Nephron (organoid): ENCODE results near the gene CRADD.

Experiments used
- H3K27ac Mint-ChIP-seq, 3 experiments: 2 replicates each; pipeline ENCODE4 v1.8.0; 2020; ENCODE audit warnings: mixed read lengths in 3 of 3, mild to moderate bottlenecking in 2 of 3, moderate library complexity in 1 of 3
- H3K27me3 Mint-ChIP-seq: 2 replicates; pipeline ENCODE4 v1.8.0; 2021; ENCODE audit warnings: low read depth, mild to moderate bottlenecking, moderate library complexity, mixed read lengths
- H3K36me3 Mint-ChIP-seq: 2 replicates; pipeline ENCODE4 v1.8.0; 2020; ENCODE audit warnings: low read depth, mixed read lengths
- H3K4me1 Mint-ChIP-seq: 2 replicates; pipeline ENCODE4 v1.8.0; 2020; ENCODE audit warnings: mixed read lengths
- H3K4me3 Mint-ChIP-seq, 3 experiments: 2 replicates each; pipeline ENCODE4 v1.8.0; 2020; ENCODE audit warnings: mild to moderate bottlenecking in 3 of 3, mixed read lengths in 3 of 3, moderate library complexity in 2 of 3
- H3K9me3 Mint-ChIP-seq: 2 replicates; pipeline ENCODE4 v1.8.0; 2020; ENCODE audit warnings: mixed read lengths
- CTCF ChIP-seq, 3 experiments: fragments of 200-600 bp; sonication (generic); IDR thresholded peaks; one replicate each; pipeline ENCODE4 v1.5.0; 2021; ENCODE audit warnings: antibody characterized with exemption in 3 of 3; ENCODE audit not compliant: unreplicated experiment in 3 of 3

Gene CRADD

DNA sequence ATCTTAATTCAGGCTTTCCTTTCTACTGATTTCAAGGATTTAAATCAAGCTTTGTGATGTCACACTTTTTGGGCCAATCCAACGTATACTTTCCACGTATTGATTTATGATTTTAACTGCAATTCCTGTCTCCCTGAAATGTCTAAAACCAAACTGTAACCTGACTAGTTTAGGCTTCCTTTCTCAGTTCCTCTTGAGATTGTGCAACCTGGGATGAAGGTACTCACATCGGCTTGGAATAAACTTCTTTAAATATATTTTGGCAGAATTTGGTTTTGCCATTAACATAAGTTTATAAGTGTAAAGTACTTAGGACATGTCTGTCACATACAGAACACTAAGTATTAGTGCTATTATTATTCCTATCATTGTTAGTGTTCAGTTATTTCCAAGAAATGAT lies 224.6 kb downstream of the CRADD start:
- Mint-ChIP-seq H3K9me3 (peaks cover 24% of the 10 kb centered on the region), H3K27me3 (peaks cover 8% of the 10 kb centered on the region), H3K4me1 (peaks cover 2% of the 10 kb centered on the region), H3K4me3 (no peak overlapping the region), H3K27ac (no peak overlapping the region), H3K36me3 (peaks cover 3% of the 10 kb centered on the region)
- no peak for TF ChIP-seq CTCF (IDR thresholded peaks at IDR 0.05; ENCODE audit: unreplicated experiment in 3 of 3)

- TF ChIP-seq CTCF (IDR thresholded peaks at IDR 0.05; ENCODE audit: unreplicated experiment in 3 of 3): no peak
- no peak overlapping the region for H3K4me3 Mint-ChIP-seq
Observed at GRCh38 chr12:93902192-93902591, 225.0 kb downstream of the CRADD start.

GRCh38 chr12:93902736-93903562 lies 225.8 kb downstream of the CRADD start:
- TF ChIP-seq CTCF (IDR thresholded peaks at IDR 0.05; ENCODE audit: unreplicated experiment in 3 of 3): no peak
- no peak overlapping the region for H3K27ac Mint-ChIP-seq
- H3K4me3 Mint-ChIP-seq: no peak overlapping the region
- peaks cover 3% of the 10 kb centered on the region for H3K36me3 Mint-ChIP-seq
- peaks cover 24% of the 10 kb centered on the region for H3K9me3 Mint-ChIP-seq
- peaks cover 6% of the 10 kb centered on the region for H3K27me3 Mint-ChIP-seq
- H3K4me1 Mint-ChIP-seq: no peaks in the 10 kb centered on the region

More at GRCh38 chr12:93902192-93902591, 225.0 kb downstream of the CRADD start:
- Mint-ChIP-seq H3K27me3 (peaks cover 6% of the 10 kb centered on the region), H3K4me1 (no peaks in the 10 kb centered on the region), H3K27ac (no peak overlapping the region), H3K9me3 (peaks cover 24% of the 10 kb centered on the region), H3K36me3 (peaks cover 3% of the 10 kb centered on the region)

GRCh38 chr12:93904124-93904523 lies 226.9 kb downstream of the CRADD start:
- TF ChIP-seq CTCF (IDR thresholded peaks at IDR 0.05; ENCODE audit: unreplicated experiment in 3 of 3): no peak
- Mint-ChIP-seq H3K27me3 (peaks cover 6% of the 10 kb centered on the region), H3K36me3 (peaks cover 3% of the 10 kb centered on the region), H3K27ac (no peak overlapping the region), H3K4me1 (no peaks in the 10 kb centered on the region), H3K9me3 (peaks cover 24% of the 10 kb centered on the region), H3K4me3 (no peak overlapping the region)

DNA sequence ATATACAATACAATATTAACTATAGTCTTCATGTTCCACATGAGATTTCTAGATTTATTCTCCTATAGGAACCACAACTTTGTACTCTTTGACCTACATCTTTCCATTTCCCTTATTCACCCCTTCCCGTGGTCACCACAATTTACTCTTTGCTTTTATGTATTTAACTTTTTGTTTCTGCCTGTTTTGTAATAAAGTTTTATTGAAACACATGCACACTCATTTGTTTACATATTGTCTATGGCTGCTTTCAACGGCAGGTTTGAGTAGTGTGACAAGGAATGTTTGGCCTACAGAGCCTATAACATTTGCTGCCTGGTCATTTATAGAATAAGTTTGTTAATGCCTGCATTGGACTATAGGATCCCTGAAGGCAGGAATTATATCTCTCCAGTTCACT lies 231.1 kb downstream of the CRADD start:
- TF ChIP-seq CTCF (IDR thresholded peaks at IDR 0.05; ENCODE audit: unreplicated experiment in 3 of 3): no peak
- H3K27ac Mint-ChIP-seq: no peak overlapping the region

More for the DNA sequence above, 231.1 kb downstream of the CRADD start:
- Mint-ChIP-seq H3K36me3 (no peaks in the 10 kb centered on the region), H3K9me3 (peaks cover 9% of the 10 kb centered on the region), H3K4me1 (peaks cover 4% of the 10 kb centered on the region), H3K27me3 (no peaks in the 10 kb centered on the region), H3K4me3 (no peak overlapping the region)
